Stimulated activated CD8-positive, alpha-beta memory T cell treated with anti-CD3 and anti-CD28 coated beads, Interleukin-2, amount 100 ng/mL, for 48 hours (primary cell): ENCODE results near the gene CAMTA1.

Experiments used
- DNase-seq, 2 donors: peaks; one replicate each; pipeline ENCODE4 v3.0.0-alpha.2; 2020; ENCODE audit warnings: low read depth in 2 of 2

The CAMTA1 gene

GRCh38 chr1:7449750-7450149 lies 664.5 kb downstream of the CAMTA1 start:
- no peak for DNase-seq

DNA sequence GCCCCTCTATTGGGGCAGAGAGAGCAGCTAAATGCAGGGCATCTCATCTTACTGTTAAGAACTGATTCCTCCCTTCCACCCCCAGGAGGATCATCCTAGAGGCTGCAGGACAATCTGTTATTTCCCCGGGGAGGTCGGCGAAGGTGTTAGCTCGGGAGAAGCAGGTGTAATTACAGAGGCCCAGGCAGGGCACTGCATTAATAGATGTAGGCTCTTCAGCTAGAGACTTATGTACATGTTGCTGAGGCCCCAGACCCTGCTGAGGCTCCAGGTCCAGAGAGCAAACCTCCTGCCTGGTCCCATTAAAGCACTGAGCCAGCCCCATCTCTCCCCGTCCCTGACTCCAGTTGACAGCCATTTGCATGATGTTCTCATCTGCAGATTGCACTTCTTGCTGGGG lies 665.6 kb downstream of the CAMTA1 start:
- DNase-seq, result no peak

GRCh38 chr1:7453038-7453437 lies 667.8 kb downstream of the CAMTA1 start:
- DNase-seq, result no peak

DNA sequence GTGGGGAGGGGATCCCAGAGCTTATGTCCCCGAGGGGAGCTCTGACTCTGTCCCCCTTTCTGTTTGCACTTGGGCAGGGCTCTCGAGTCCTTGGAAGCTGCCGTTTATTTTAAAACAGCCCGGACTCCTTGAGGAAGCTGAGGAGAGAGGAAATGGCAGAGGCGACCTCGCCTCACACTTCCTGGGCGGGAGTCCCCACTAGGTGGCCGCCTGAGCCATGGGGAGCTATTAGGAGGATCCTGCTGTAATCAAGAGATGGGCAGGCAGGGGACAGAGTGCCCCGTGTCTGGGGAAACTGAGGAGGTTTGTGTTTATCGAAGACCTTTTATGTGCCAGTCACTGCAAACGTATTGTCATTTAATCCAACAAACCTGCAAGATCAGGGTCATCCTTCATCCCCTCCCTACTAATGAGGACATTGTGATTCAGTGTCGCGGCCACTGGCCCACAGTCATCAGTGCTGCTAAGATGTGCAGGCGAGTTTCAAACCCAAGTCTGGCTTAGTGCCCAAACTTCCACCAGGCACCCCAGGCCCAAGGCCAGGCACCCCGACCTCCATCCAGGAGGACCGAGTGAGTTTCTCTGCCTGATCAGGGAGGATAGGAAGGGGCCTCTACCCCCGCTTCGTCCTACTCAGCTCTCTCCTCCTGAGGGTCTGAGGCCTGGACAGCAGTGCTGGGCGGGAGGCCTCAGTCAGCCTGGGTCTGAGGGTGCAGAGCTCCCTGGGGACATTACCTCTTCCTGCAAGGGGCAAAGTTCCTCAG lies 669.0 kb downstream of the CAMTA1 start:
- no peak for DNase-seq

- no peak for DNase-seq
These were observed 669.9 kb downstream of the CAMTA1 start for GRCh38 chr1:7454895-7455784.

GRCh38 chr1:7455796-7456721 lies 670.8 kb downstream of the CAMTA1 start:
- no peak for DNase-seq

GRCh38 chr1:7456722-7457082 lies 671.4 kb downstream of the CAMTA1 start:
- DNase-seq, result no peak

DNA sequence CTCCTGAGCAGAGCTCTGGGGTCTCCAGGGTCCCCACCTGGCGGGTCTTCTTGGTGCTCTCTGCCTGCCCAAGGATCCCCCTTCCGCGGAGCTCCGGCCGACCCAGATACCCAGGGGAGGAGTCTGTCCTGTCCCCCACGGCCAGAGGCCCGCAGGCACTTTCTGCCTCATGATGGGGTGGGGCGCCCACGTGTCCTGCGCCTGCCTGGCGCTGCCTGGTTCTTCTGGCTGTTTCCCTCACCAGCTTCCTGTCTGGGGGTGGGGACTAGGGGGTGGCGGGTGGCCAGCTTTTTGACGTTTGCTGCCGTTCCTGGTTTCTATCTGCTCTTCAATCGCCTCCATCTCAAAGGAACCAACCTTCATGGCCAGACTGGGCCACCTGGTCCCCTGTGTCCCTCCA lies 672.6 kb downstream of the CAMTA1 start:
- no peak for DNase-seq

DNA sequence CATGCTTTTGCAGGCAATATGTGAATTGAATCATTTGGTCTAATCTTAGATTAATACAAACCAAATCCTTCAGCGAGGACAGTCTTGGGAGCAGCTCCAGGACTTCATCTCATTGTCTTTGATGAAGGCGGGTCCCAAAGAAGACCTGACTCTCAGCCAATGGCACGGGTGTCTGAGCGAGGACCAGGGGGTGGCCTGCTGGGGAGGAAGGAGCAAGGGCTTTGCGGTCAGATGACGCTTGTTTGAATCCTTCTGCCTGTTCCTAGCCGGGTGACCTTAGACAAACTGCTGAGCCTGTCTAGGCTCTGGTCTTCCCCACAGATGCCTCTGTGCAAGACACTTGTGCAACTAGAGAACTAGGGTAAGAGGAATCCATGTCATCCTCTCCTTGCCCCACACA lies 673.7 kb downstream of the CAMTA1 start:
- no peak for DNase-seq

- DNase-seq, result no peak
These were observed 674.7 kb downstream of the CAMTA1 start for GRCh38 chr1:7459914-7460313.

DNA sequence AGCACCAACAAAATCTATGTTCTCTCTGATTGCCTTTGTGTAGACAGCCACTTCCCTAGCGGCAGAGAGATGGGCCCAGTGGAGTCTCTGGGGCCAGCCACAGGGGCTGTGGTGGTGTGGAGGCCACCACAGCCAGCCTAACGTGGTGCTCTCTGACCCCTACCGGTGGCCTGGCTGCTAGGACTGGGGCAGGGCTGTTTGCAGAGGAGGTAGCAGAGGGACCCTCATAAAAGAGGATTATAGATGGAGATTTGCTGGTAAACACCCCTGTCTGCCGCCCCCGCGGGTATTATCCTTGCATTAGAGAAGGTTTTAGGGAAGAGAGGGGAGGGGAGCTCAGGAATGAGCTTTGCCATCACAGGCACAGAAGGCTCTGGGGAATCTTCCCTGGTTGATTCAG lies 675.6 kb downstream of the CAMTA1 start:
- DNase-seq, result no peak

DNA sequence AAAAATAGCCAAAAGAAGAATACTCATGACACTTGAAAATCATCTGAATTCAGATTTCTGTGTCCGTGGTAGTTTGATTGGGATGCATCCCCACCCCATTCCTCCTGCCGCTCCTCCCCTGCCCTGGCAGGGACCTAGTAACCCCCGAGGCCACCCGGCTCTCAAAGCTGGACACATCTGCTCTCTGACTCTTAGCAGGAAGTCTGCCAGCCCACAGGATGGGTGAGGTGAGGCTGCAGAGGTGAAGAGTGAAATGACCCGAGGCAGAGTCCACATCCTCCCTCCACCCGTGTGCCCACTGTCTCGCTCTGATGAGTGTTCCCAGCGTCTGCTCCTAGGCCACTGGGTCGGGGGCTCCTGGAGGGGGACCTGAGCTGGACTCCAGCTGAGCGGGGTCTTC lies 677.4 kb downstream of the CAMTA1 start:
- no peak for DNase-seq

- DNase-seq, result no peak
These were observed 678.3 kb downstream of the CAMTA1 start for GRCh38 chr1:7463526-7463925.

DNA sequence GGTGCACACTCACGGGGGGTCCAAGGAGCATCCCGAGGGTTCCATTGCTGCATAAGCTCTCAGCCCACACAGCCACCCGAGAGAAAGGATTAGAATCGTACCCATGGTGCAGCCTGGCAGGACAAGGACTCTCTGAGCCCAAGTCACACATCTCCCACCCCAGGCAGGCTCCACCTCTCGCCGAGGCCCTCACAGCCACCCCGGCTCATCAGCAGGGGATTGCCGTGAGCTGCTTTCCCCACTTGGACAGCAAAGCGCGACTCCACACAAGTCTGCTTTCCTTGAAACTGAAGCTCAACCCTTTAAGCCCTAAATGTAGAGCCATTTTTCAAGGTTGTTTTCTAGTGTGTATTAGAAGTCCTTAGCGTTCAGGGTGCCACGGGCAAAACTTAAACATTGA lies 679.5 kb downstream of the CAMTA1 start:
- no peak for DNase-seq

DNA sequence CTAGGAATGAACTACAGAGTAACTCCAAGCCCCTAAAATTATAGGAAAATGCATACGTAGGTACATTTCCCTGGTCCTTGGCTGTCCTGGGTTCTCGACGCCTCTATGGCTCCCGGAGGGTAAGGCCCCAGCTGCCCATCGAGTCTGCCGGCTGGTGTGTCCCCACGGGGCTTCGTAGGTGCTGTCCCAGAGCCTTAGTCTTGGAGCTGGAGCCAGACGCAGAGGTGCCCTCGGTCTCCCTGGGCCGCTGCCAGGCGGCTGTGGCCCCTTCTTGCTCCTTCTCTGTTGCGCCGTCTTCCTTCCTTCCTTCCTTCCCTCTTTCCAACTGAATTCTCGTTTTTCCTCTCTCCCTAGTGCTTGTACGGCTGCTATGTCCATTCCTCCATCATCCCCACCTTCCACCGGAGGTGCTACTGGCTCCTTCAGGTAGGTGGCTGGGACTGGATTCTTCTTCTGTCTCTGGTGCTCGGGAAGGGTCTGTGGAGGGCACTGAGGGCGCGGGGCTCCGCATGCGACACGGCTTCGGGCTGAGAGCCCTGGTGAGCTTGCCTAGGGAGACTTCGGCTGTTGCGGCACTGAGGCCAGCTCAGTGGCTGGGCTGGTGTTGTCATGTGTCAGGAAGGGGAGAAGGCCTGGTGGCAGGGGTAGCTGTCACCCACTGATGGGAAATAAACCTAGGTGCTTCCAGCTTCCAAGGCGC lies 682.4 kb downstream of the CAMTA1 start:
- no peak for DNase-seq

DNA sequence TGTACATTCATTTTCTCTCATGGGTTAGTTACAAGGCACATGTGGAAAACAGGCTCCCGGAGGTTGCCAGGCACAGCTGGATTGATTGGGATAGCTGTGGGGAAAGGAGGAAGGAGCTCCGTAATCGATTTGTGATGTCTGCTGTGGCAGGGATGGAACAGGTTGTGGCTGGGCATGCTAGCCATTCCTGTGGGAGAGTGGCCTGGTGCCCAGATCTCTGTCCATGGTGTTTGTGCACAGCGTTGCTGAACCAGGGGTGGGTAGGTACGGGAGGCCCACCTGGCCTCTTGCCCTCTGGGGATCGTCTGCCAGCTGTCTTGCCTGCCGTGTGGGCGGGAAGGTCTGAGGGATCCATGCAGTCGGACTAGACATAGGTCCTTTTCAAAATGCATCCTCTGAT lies 683.0 kb downstream of the CAMTA1 start:
- no peak for DNase-seq

GRCh38 chr1:7469255-7469938 lies 684.1 kb downstream of the CAMTA1 start:
- no peak for DNase-seq

DNA sequence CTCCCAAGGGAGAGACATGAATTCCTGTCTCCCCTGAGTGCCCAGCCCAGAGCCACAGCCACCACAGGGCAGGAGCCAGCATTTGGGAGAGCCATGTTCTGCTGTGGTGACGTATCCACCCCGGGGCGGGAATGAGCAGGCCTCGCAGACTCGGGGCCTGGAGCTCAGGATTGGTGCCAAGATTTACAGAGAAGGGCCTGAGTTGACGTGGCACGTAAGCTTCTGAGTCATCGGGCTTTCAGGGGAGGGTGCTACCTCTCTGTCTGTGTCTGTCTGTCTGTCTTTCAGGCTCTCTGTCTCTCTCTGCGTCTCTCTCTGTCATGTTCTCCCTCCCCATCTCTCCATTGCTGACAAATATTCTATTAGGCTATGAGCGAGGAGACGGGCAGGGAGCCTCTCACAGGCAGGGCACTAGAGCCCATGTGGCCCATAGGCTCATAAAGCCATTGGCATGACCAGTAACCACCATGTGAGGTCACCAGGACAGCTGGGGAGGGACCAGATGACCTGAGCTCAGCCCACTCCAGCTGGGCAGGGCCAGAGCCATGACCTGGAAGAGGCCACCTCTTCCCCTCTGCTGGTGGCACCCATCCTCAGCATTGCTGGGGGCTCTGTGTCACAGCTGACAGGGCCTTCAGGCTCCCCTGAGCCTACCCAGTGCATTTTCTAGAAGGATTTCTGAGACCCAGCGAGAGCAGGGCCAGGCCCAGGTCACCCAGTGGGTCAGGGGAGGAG lies 685.8 kb downstream of the CAMTA1 start:
- DNase-seq, result no peak

DNA sequence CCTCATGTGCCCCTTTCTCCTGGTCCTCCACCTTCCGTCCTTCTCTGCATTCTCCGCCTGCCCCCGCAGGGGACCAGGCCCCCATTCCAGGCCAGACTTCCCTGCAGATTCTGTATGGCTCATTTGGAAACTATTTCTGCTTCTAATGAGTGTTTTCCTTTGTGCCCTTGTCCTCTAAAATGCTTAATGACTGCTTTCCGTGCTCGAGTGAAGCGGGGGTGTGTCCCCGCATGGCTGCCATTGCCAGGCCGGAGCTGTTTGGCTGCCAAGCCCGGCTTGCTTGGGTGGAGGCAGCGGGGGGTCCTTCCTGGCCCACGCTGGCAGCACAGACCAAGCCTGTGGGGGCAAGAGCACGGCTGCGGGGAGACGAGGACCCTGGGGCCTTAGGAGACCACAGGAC lies 686.6 kb downstream of the CAMTA1 start:
- DNase-seq, result no peak
